ENCODE results near the gene MAP3K13.

DNA sequence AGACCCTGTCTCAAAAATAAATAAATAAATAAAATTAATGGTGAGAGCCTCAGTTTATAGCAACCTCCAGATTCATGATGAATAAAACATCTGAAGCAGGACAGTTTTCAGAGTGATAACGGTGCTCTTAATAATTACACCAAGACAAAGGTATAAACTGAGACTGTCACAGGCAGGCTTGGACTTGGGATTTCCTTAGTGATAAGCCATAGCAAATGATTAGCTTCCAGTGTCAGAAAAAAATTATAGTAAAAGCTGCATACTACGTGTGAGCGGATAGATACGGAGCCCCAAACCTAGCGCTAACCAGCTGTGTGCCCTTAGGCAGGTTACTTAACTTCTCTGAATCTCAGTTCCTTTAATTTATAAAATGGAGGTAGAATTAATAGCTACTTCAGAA is 167.9 kb downstream of the MAP3K13 start:
- TF ChIP-seq, protein P1, sequence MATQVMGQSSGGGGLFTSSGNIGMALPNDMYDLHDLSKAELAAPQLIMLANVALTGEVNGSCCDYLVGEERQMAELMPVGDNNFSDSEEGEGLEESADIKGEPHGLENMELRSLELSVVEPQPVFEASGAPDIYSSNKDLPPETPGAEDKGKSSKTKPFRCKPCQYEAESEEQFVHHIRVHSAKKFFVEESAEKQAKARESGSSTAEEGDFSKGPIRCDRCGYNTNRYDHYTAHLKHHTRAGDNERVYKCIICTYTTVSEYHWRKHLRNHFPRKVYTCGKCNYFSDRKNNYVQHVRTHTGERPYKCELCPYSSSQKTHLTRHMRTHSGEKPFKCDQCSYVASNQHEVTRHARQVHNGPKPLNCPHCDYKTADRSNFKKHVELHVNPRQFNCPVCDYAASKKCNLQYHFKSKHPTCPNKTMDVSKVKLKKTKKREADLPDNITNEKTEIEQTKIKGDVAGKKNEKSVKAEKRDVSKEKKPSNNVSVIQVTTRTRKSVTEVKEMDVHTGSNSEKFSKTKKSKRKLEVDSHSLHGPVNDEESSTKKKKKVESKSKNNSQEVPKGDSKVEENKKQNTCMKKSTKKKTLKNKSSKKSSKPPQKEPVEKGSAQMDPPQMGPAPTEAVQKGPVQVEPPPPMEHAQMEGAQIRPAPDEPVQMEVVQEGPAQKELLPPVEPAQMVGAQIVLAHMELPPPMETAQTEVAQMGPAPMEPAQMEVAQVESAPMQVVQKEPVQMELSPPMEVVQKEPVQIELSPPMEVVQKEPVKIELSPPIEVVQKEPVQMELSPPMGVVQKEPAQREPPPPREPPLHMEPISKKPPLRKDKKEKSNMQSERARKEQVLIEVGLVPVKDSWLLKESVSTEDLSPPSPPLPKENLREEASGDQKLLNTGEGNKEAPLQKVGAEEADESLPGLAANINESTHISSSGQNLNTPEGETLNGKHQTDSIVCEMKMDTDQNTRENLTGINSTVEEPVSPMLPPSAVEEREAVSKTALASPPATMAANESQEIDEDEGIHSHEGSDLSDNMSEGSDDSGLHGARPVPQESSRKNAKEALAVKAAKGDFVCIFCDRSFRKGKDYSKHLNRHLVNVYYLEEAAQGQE (IDR thresholded peaks at IDR 0.05; ENCODE audit: low read depth) = no peak
- TF ChIP-seq ZNF274 (IDR thresholded peaks at IDR 0.05; ENCODE audit: low read depth, low read length) = no peak
- no peak for TF ChIP-seq EGR1 (IDR thresholded peaks at IDR 0.05; ENCODE audit: low read depth)
- TF ChIP-seq, protein P2, sequence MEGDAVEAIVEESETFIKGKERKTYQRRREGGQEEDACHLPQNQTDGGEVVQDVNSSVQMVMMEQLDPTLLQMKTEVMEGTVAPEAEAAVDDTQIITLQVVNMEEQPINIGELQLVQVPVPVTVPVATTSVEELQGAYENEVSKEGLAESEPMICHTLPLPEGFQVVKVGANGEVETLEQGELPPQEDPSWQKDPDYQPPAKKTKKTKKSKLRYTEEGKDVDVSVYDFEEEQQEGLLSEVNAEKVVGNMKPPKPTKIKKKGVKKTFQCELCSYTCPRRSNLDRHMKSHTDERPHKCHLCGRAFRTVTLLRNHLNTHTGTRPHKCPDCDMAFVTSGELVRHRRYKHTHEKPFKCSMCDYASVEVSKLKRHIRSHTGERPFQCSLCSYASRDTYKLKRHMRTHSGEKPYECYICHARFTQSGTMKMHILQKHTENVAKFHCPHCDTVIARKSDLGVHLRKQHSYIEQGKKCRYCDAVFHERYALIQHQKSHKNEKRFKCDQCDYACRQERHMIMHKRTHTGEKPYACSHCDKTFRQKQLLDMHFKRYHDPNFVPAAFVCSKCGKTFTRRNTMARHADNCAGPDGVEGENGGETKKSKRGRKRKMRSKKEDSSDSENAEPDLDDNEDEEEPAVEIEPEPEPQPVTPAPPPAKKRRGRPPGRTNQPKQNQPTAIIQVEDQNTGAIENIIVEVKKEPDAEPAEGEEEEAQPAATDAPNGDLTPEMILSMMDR (IDR thresholded peaks at IDR 0.05 in 2 of 3, conservative IDR thresholded peaks at IDR 0.05 in 1 of 3; ENCODE audit: borderline replicate concordance in 1 of 3, insufficient read depth in 1 of 3, low read depth in 2 of 3, low read length in 2 of 3) = no peak
- no peak for TF ChIP-seq EZH2 (IDR thresholded peaks at IDR 0.05)
- no peak for TF ChIP-seq CBX3 (IDR thresholded peaks at IDR 0.05; ENCODE audit: low read depth)

Data from HCT116 (cell line).